GM12873 (cell line): ENCODE measurements around the gene PSMB1.

ENCODE experiments used
- CTCF ChIP-seq: IDR thresholded peaks from 2 replicates; pipeline ENCODE4 v1.5.1; 2012; ENCODE audit warnings: low read depth, mild to moderate bottlenecking, moderate library complexity, low read length, control low read depth; ENCODE audit not compliant: insufficient read depth; ENCODE audit errors: missing control alignments

The PSMB1 gene

DNA sequence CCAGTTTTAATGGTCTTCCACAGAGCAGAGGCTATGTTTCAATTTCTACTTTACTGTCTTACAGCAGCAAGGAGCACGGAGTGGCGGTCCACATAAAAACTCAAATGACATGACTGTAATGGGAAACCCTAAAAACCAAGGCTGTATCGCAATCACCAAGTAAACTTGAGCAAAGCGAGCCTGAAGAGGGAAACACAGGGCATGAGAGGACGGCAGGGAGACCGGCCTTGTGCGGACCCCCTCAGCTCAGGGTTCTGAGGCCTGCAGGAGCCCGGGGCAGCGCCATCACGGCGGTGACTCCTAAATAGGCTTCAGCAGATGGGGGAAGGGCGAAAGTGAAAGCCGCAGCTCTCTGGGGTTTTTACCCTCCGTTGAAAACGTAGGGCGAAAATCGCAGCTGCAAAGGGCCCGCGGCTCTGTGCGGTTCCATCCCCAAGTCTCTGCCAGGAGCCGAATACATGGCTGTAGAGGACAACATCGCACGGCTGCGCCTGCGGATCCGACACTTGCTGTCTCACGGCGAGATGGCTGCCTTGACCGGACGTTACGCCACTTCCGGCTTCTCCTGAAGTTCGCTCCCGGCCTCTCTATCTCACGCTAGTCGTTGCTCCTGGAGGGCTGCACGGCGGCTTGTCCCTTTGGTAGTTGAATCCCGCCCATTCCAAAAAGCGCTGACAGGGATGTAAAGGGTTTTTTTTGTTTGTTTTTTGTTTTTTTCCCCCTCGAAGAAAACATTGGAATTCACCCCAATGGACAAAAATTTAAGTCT, at the start of gene PSMB1:
PSMB1 (minus strand) TSS at position 543 of the 769 bp plus-strand sequence; CDS start at position 478, 65 bp downstream.
- TF ChIP-seq CTCF = no peak

GRCh38 chr6:170597278-170597677, 44.2 kb upstream of the PSMB1 start:
- no peak for TF ChIP-seq CTCF

DNA sequence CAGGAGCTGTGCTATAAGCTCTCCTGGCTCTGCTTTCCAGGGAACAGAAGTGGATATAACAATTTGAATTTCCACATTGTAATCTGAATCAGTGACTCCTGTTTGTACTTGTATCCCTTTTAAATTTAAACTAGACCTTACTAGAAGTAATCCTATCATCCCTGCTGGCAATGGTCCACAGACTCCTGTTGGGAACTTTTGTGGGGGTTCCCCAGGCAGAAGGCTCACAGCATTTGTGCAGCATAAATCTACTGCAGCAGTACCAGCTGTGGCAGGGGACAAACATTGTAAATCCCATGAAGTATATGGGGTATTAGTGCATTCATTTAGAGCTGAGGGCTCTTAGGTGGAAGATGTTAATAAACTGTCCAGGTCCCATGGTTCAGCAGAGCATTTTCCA, 43.3 kb upstream of the PSMB1 start:
- TF ChIP-seq CTCF = no peak

DNA sequence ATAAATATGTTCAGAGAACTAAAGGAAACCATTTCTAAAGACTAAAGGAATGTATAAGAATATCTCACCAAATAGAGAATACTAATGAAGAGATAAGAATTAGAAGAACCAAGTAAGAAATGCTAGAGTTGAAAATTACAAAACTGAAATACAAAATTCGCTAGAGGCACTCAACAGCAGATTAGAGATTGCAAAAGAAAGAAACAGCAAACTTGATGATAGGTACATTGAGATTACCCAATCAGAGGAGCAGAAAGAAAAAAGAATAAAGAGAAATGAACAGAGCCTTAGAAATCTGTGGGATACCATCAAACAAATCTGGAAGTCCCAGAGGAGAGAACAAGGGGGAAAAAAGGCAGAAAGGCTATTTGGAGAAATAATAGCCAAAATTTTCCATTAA, 37.6 kb upstream of the PSMB1 start:
- no peak for TF ChIP-seq CTCF

DNA sequence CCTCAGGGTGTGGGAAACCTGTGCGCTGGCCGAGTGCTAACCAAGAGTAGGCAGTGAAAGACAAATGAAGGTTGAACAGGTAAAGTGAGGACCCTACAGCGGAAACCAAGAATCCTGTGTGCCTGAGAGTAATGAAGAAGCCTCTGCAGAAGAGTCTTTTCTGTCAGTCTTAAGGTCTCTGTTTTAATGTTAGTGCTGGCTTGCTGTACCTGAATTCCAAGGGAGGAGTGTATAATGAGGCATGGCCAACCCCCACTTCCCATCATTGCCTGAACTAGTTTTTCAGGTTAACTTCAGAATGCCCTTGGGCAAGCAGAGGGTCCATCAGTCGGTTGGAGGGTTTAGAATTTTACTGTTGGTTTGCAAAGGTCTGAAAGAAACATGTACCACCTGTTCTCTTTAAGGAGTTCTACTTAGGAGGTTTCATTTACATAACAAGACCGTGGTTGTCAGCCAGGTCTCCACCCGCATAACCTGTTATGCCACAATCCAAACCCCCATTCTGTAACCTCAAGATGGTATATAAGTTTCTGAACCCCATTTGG, 31.9 kb upstream of the PSMB1 start:
- no peak for TF ChIP-seq CTCF

DNA sequence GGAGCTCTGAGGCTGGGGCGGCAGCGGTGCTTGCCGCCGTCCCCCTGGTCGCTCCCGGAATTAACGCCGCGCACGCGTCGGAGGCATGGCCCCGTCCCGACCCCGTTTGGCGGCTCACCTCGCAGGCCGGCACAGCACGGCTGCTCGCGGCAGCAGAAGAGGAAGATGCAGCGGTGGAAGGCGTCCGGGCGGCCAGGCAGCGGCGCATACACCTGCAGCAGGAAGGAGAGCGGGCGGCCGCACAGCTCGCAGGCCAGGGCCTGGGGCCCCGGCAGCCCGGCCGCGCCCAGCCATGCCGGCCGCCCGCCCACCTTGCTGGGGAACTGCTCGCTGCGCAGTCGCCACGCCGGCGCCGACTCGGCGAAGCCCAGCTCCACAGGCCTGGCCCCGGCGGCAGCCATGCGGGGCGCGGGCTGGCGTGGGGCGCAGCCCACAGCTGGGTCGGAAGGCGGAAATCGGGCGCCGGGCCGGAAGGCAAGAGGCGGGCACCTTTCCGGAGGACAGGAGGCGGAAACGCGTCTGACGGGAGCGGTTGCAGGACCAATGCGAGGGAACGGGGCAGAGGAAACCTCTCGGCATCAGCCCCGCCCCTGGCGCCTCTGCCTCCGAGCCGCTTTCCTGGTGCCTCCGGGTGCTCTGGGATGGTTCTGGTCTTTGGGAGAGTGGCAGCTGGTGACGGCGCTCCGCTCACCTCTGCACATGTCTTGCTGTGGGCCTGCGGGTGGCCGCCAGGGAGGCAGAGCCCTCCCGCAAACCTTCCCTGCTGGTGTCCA, 31.3 kb upstream of the PSMB1 start, which contains the start of gene PDCD2:
PDCD2 (minus strand) TSS at position 457 of the 773 bp plus-strand sequence; CDS start at position 401, 56 bp downstream.
- TF ChIP-seq CTCF = no peak

DNA sequence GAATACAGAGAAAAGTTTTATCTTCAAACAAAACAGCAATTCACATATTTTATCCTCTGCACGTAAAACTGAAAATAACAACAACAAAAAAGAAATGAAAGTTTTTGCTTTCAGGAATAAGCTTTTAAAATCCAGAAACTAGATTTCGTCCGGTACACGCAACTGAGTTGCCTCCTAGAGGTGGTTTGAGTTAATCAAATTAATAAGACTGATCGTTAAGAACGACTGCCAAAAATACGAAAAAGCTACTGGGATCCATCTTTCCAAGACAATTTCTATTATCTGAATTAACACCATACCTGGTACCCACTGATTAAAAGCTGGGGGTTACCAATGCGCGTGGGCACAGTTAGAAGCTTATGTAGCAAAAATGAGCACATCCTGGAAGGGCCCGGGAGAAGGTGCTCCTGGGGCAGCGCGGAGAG, 30.7 kb upstream of the PSMB1 start:
- TF ChIP-seq CTCF = peak; percentile 19
